HCT116 (cell line): ENCODE results near the gene CLDN3. TPM values are rescaled to one million over a fixed set of nuclear protein-coding genes. Genes with fewer than 3 reads are reported as not detected.
A peak's percentile ranks its signal among the peaks of the same experiment; 100 is the strongest.

Source experiments
- ATAC-seq: fragments of 200-7000 bp; cut with Tn5 transposase; 2 replicates; pipeline ENCODE4 v1.9.1; 2020; ENCODE audit warnings: mild to moderate bottlenecking, moderate library complexity
- BruUV-seq: library from RNA; stranded (reverse); fragments of 400-500 nt; replicated peaks from 2 replicates; lab custom pipeline; 2021; lab: Mats Ljungman, UMichigan
- CTCF ChIA-PET: fragments of 300-600 bp; sonication (Branson Sonifier 250); formaldehyde crosslinking; loops from one replicate; lab custom pipeline; 2021; ENCODE audit warnings: antibody characterized with exemption; lab: Charles Lee
- POLR2A ChIA-PET: fragments of 300-600, 350-600 bp; sonication (Branson Sonifier 250); formaldehyde crosslinking; loops from one replicate; lab custom pipeline; 2021; ENCODE audit warnings: antibody characterized with exemption; lab: Charles Lee
- RAD21 ChIA-PET, 2 experiments: fragments of 300-600 bp; sonication (Branson Sonifier 250); formaldehyde crosslinking; loops; one replicate each; lab custom pipeline; 2023; ENCODE audit warnings: low total read pairs in 2 of 2; ENCODE audit not compliant: uncharacterized antibody in 2 of 2, unreplicated experiment in 2 of 2, low non-redundant PET in 1 of 2; lab: Charles Lee
- DNase-seq: peaks from one replicate; pipeline ENCODE4 v3.0.0-alpha.2; 2010; ENCODE audit warnings: low read depth, low spot score
- H2AFZ ChIP-seq: fragments of 200-600 bp; shearing (Covaris generic), sonication (generic); 2 replicates; pipeline ENCODE4 v1.6.1; 2017; ENCODE audit warnings: low read depth, mixed run types, mixed read lengths, antibody characterized with exemption, low read length; ENCODE audit not compliant: poor library complexity, severe bottlenecking
- H3K27ac ChIP-seq: 2 replicates; pipeline ENCODE4 v1.5.1; 2012; ENCODE audit warnings: low read depth, low read length
- H3K27me3 ChIP-seq: fragments of 200-600 bp; sonication (generic); 2 replicates; pipeline ENCODE4 v1.6.1; 2016; ENCODE audit warnings: mixed run types, low read length, mixed read lengths; ENCODE audit not compliant: insufficient read depth
- H3K36me3 ChIP-seq, 2 experiments: fragments of 200-500 bp in 1 of 2; fragments of 200-600 bp in 1 of 2; sonication (Bioruptor generic) in 1 of 2; sonication (generic) in 1 of 2; 2 replicates each; pipeline versions ENCODE4 v1.5.1 to v1.6.1; 2014 to 2016; ENCODE audit warnings: low read length in 2 of 2, inconsistent platforms in 1 of 2, mixed read lengths in 1 of 2, mixed run types in 1 of 2; ENCODE audit not compliant: insufficient read depth in 2 of 2, control insufficient read depth in 1 of 2
- H3K4me1 ChIP-seq, 2 experiments: fragments of 200-600 bp in 1 of 2; sonication (generic) in 1 of 2; 2 replicates each; pipeline versions ENCODE4 v1.5.1 to v1.6.1; 2012 to 2017; ENCODE audit warnings: low read length in 2 of 2, inconsistent platforms in 1 of 2, mild to moderate bottlenecking in 1 of 2, mixed read lengths in 1 of 2, mixed run types in 1 of 2, moderate library complexity in 1 of 2; ENCODE audit not compliant: insufficient read depth in 2 of 2, control insufficient read depth in 1 of 2
- H3K4me2 ChIP-seq: fragments of 200-600 bp; sonication (generic); 2 replicates; pipeline ENCODE4 v1.6.1; 2017; ENCODE audit warnings: mixed run types, low read length, mixed read lengths
- H3K4me3 ChIP-seq, 2 experiments: fragments of 200-600 bp in 1 of 2; sonication (generic) in 1 of 2; replicated peaks in 1 of 2; 2 replicates each; pipeline ENCODE4 v1.5.1; 2011 to 2016; ENCODE audit warnings: low read length in 2 of 2, control low read depth in 1 of 2, low read depth in 1 of 2, mild to moderate bottlenecking in 1 of 2, mixed read lengths in 1 of 2, mixed run types in 1 of 2
- H3K79me2 ChIP-seq: fragments of 200-600 bp; sonication (generic); 2 replicates; pipeline ENCODE4 v1.6.1; 2017; ENCODE audit warnings: mild to moderate bottlenecking, mixed run types, low read length, moderate library complexity, mixed read lengths; ENCODE audit not compliant: insufficient read depth
- H3K9ac ChIP-seq: fragments of 200-600 bp; sonication (generic); 2 replicates; pipeline ENCODE4 v1.6.1; 2016; ENCODE audit warnings: low read length, mixed read lengths
- H3K9me2 ChIP-seq: fragments of 200-600 bp; sonication (generic), shearing (Covaris generic); 2 replicates; pipeline ENCODE4 v1.6.1; 2017; ENCODE audit warnings: mixed run types, mild to moderate bottlenecking, moderate library complexity; ENCODE audit not compliant: insufficient read depth
- H3K9me3 ChIP-seq, 2 experiments: fragments of 200-500 bp in 1 of 2; fragments of 200-600 bp in 1 of 2; sonication (Bioruptor generic) in 1 of 2; sonication (generic) in 1 of 2; 2 replicates each; pipeline ENCODE4 v1.6.1; 2014 to 2017; ENCODE audit warnings: low read length in 2 of 2, mixed read lengths in 2 of 2, inconsistent platforms in 1 of 2, low read depth in 1 of 2, mild to moderate bottlenecking in 1 of 2, mixed run types in 1 of 2, moderate library complexity in 1 of 2; ENCODE audit not compliant: control insufficient read depth in 1 of 2, insufficient read depth in 1 of 2
- H4K20me1 ChIP-seq: fragments of 200-600 bp; sonication (generic), shearing (Covaris generic); 2 replicates; pipeline ENCODE4 v1.6.1; 2017; ENCODE audit warnings: mixed run types, mild to moderate bottlenecking, moderate library complexity; ENCODE audit not compliant: insufficient read depth
- ATF3 ChIP-seq: IDR thresholded peaks from 2 replicates; pipeline ENCODE4 v1.6.1; 2012
- CEBPB ChIP-seq: IDR thresholded peaks from 2 replicates; pipeline ENCODE4 v1.6.1; 2012; ENCODE audit warnings: low read depth
- CTCF ChIP-seq, 3 experiments: fragments of 200-600 bp in 1 of 3; sonication (generic) in 1 of 3; IDR thresholded peaks in 2 of 3; conservative IDR thresholded peaks in 1 of 3; 2 replicates each; pipeline ENCODE4 v1.5.1; 2012 to 2017; ENCODE audit warnings: low read depth in 2 of 3, low read length in 2 of 3, antibody characterized with exemption in 1 of 3, borderline replicate concordance in 1 of 3, control low read depth in 1 of 3, mild to moderate bottlenecking in 1 of 3, mixed read lengths in 1 of 3, mixed run types in 1 of 3, moderate library complexity in 1 of 3; ENCODE audit not compliant: insufficient read depth in 1 of 3
- EGR1 ChIP-seq: IDR thresholded peaks from 2 replicates; pipeline ENCODE4 v1.6.1; 2012; ENCODE audit warnings: low read depth
- EZH2 ChIP-seq: fragments of 200-600 bp; sonication (generic); IDR thresholded peaks from 2 replicates; pipeline ENCODE4 v1.6.1; 2017; ENCODE audit warnings: antibody characterized with exemption, mixed run types
- FOSL1 ChIP-seq: IDR thresholded peaks from 2 replicates; pipeline ENCODE4 v1.6.1; 2012; ENCODE audit warnings: low read depth
- JUND ChIP-seq: IDR thresholded peaks from 2 replicates; pipeline ENCODE4 v1.6.1; 2012
- MAX ChIP-seq: IDR thresholded peaks from 2 replicates; pipeline ENCODE4 v1.6.1; 2012
- POLR2A ChIP-seq: IDR thresholded peaks from 2 replicates; pipeline ENCODE4 v1.7.0; 2011; ENCODE audit warnings: borderline replicate concordance; ENCODE audit not compliant: insufficient read depth, insufficient read length; ENCODE audit errors: extremely low read depth
- POLR2AphosphoS5 ChIP-seq: IDR thresholded peaks from 2 replicates; pipeline ENCODE4 v1.6.1; 2011; ENCODE audit warnings: mild to moderate bottlenecking, low read depth, low read length, moderate library complexity
- RAD21 ChIP-seq: IDR thresholded peaks from 2 replicates; pipeline ENCODE4 v1.6.1; 2012; ENCODE audit warnings: low read depth, mild to moderate bottlenecking
- REST ChIP-seq: IDR thresholded peaks from 2 replicates; pipeline ENCODE4 v1.6.1; 2012; ENCODE audit warnings: low read depth
- SIN3A ChIP-seq: IDR thresholded peaks from 2 replicates; pipeline ENCODE4 v1.6.1; 2012; ENCODE audit warnings: low read depth
- SP1 ChIP-seq: IDR thresholded peaks from 2 replicates; pipeline ENCODE4 v1.6.1; 2012; ENCODE audit warnings: low read depth
- SRF ChIP-seq: IDR thresholded peaks from 2 replicates; pipeline ENCODE4 v1.6.1; 2012; ENCODE audit warnings: low read depth
- TCF7L2 ChIP-seq: IDR thresholded peaks from 2 replicates; pipeline ENCODE4 v1.7.0; 2011; ENCODE audit warnings: borderline replicate concordance, inconsistent platforms; ENCODE audit not compliant: insufficient read depth, insufficient read length; ENCODE audit errors: extremely low read depth
- YY1 ChIP-seq: IDR thresholded peaks from 2 replicates; pipeline ENCODE4 v1.6.1; 2011; ENCODE audit warnings: low read length, low read depth, moderate library complexity, mild to moderate bottlenecking; ENCODE audit not compliant: insufficient replicate concordance; ENCODE audit errors: extremely low read depth
- ZBTB33 ChIP-seq: IDR thresholded peaks from 2 replicates; pipeline ENCODE4 v1.6.1; 2011; ENCODE audit warnings: mild to moderate bottlenecking, low read length, moderate library complexity; ENCODE audit not compliant: insufficient replicate concordance; ENCODE audit errors: extremely low read depth
- ZFX ChIP-seq: fragments of 450-650 bp; IDR thresholded peaks from 2 replicates; pipeline ENCODE4 v1.6.1; 2017
- ZNF274 ChIP-seq: fragments of 200-500 bp; sonication (Bioruptor generic); IDR thresholded peaks from 2 replicates; pipeline ENCODE4 v1.6.1; 2014; ENCODE audit warnings: mild to moderate bottlenecking, low read depth, low read length, inconsistent platforms
- intact Hi-C: fragments of 100-400 bp; cut with micrococcal nuclease; formaldehyde crosslinking; loops from 2 replicates; pipeline ENCODE4 v1.10.0; 2022
- total RNA-seq: library from RNA; stranded (reverse); gene quantifications from one replicate; pipeline ENCODE4 v1.2.1, GENCODE V29; 2021; ENCODE audit not compliant: unreplicated experiment

CLDN3 gene
- total RNA-seq, 1 experiment from 2014 or later: 19.2 TPM

- no peak overlapping the region for H2AFZ ChIP-seq
- no TSS peak for BruUV-seq
- H3K4me3 ChIP-seq: no peak overlapping the region; a peak in 1 of 4 replicates
- RAD21 ChIA-PET: no interaction called here
- no peaks in the 10 kb centered on the region for H3K9me2 ChIP-seq
- CTCF ChIA-PET: no interaction called here
- H3K27ac ChIP-seq: peak overlapping the region; percentile 89; the same call in 1 of the 2 replicates
- no peaks in the 10 kb centered on the region for H4K20me1 ChIP-seq
- peaks cover 18% of the 10 kb centered on the region for H3K79me2 ChIP-seq
- no peaks in the 10 kb centered on the region for H3K9me3 ChIP-seq
- H3K4me1 ChIP-seq: peaks cover 34 to 55% of the 10 kb centered on the region in 2 experiments
- TF ChIP-seq YY1: no peak
- TF ChIP-seq CEBPB: no peak
- TF ChIP-seq CTCF (IDR thresholded peaks at IDR 0.05 in 2 of 3, conservative IDR thresholded peaks at IDR 0.05 in 1 of 3; ENCODE audit: borderline replicate concordance in 1 of 3, insufficient read depth in 1 of 3, low read depth in 2 of 3, low read length in 2 of 3): no peak
- TF ChIP-seq JUND: no peak
- TF ChIP-seq POLR2AphosphoS5: no peak
- no peak for TF ChIP-seq ZFX
- TF ChIP-seq RAD21: no peak
- TF ChIP-seq ZNF274: no peak
- no peak for TF ChIP-seq SP1
- no peak for TF ChIP-seq MAX
- no peak for TF ChIP-seq SIN3A
- no peak for TF ChIP-seq EZH2
- no peak for TF ChIP-seq FOSL1
- no peak for TF ChIP-seq ATF3
- no peak for TF ChIP-seq ZBTB33
- TF ChIP-seq SRF: no peak
- TF ChIP-seq TCF7L2: no peak
- TF ChIP-seq POLR2A: no peak
- no peak for TF ChIP-seq REST
- no peak for TF ChIP-seq EGR1
- TF ChIP-seq, all 23 proteins: peak for 0
- no peak for ATAC-seq
- peak overlapping the region; percentile 79 for H3K9ac ChIP-seq
- POLR2A ChIA-PET: interaction anchor here (1.2 to 3.9 kb wide), 3 partner anchors 31 to 61 kb away, joined by 3 to 17 read pairs (median 3); no protein-coding TSS in a partner anchor
- H3K36me3 ChIP-seq: no peaks in the 10 kb centered on the region
- no peaks in the 10 kb centered on the region for H3K27me3 ChIP-seq
- no peak for DNase-seq
- H3K4me2 ChIP-seq: peak overlapping the region; percentile 85
- intact Hi-C loops: no loop called here
Measured at GRCh38 chr7:73801577-73801976, 31.5 kb upstream of the CLDN3 start.
